HFFc6 (cell line): ENCODE results near the gene SH3D19. TPM values are rescaled to one million over a fixed set of nuclear protein-coding genes. Genes with fewer than 3 reads are reported as not detected.

Source experiments
- DNase-seq: peaks from one replicate; pipeline ENCODE4 v3.0.0-alpha.2; 2018
- H3K27ac Mint-ChIP-seq: 2 replicates; pipeline ENCODE4 v1.8.0; 2020; ENCODE audit warnings: mild to moderate bottlenecking, mixed read lengths
- H3K27me3 Mint-ChIP-seq: 2 replicates; pipeline ENCODE4 v1.8.0; 2021; ENCODE audit warnings: mild to moderate bottlenecking, moderate library complexity, mixed read lengths; ENCODE audit not compliant: insufficient read depth
- H3K36me3 Mint-ChIP-seq: 2 replicates; pipeline ENCODE4 v1.8.0; 2021; ENCODE audit warnings: low read depth, mixed read lengths
- H3K4me1 Mint-ChIP-seq: 2 replicates; pipeline ENCODE4 v1.8.0; 2020; ENCODE audit warnings: low read depth, mixed read lengths
- H3K4me3 Mint-ChIP-seq: 2 replicates; pipeline ENCODE4 v1.8.0; 2020; ENCODE audit warnings: mild to moderate bottlenecking, moderate library complexity, mixed read lengths
- H3K9me3 Mint-ChIP-seq: 2 replicates; pipeline ENCODE4 v1.8.0; 2020; ENCODE audit warnings: mild to moderate bottlenecking, mixed read lengths
- total RNA-seq, 6 experiments: library from RNA; stranded (reverse); fragmentation: NEBNext Ultra II Directional; extraction: Animal tissue kit (Norgen Biotek cat#: 25700); gene quantifications; 2 replicates in 1 of 6; 3 replicates in 5 of 6; pipeline ENCODE4 v1.2.3, GENCODE V29; 2021
- TF ChIP-seq, protein P1 (sequence below): fragments of 200-600 bp; sonication (generic); IDR thresholded peaks from 2 replicates; pipeline ENCODE4 v1.5.0; 2021; ENCODE audit warnings: antibody characterized with exemption, mild to moderate bottlenecking

The SH3D19 gene
- total RNA-seq, 6 experiments from 2014 or later = 40.2 to 52.9 (median 51.0) TPM

DNA sequence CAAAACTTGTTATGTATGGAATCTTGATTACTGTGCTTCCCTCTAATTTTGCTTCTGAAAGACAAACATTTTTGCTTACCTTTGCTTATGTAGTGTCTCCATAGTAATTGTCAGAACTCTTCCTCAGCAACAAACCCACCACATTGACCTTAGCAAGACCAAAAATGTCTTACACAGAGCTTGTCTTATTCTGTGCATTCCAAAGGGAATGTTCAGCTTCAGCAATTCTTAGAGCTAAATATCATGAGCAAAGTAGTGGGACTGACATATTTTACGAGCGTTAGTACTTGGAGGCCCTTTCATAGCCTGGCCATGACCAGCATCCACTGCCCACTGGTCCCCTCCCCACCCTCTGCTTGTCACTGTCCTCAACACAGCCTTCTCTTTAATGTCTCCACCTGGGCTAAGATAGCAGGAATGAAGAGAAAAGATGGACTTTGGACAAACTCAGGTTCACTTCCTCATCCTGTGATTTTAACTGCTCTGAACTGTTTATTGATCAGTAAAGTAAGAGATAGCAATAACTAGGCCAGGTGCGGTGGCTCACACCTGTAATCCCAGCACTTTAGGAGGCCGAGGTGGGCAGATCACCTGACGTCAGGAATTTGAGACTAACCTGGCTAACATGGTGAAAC, 15.5 kb upstream of the SH3D19 start:
- H3K4me3 Mint-ChIP-seq = no peak overlapping the region
- peak overlapping the region; percentile 63; the same call in 1 of the 2 replicates for H3K27ac Mint-ChIP-seq
- TF ChIP-seq, protein P1, sequence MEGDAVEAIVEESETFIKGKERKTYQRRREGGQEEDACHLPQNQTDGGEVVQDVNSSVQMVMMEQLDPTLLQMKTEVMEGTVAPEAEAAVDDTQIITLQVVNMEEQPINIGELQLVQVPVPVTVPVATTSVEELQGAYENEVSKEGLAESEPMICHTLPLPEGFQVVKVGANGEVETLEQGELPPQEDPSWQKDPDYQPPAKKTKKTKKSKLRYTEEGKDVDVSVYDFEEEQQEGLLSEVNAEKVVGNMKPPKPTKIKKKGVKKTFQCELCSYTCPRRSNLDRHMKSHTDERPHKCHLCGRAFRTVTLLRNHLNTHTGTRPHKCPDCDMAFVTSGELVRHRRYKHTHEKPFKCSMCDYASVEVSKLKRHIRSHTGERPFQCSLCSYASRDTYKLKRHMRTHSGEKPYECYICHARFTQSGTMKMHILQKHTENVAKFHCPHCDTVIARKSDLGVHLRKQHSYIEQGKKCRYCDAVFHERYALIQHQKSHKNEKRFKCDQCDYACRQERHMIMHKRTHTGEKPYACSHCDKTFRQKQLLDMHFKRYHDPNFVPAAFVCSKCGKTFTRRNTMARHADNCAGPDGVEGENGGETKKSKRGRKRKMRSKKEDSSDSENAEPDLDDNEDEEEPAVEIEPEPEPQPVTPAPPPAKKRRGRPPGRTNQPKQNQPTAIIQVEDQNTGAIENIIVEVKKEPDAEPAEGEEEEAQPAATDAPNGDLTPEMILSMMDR = no peak
- 0 out of 2 replicates have a peak, but pooled peaks cover 8% of the 10 kb centered on the region for H3K36me3 Mint-ChIP-seq
- H3K27me3 Mint-ChIP-seq = peaks cover 18% of the 10 kb centered on the region
- DNase-seq = peak; percentile 56
- H3K4me1 Mint-ChIP-seq = peaks cover 8% of the 10 kb centered on the region; the same call in 1 of the 2 replicates
- peaks cover 8% of the 10 kb centered on the region for H3K9me3 Mint-ChIP-seq

GRCh38 chr4:151339467-151339866, 14.1 kb upstream of the SH3D19 start:
- Mint-ChIP-seq H3K27ac (no peak overlapping the region), H3K4me1 (peaks cover 8% of the 10 kb centered on the region; the same call in 1 of the 2 replicates), H3K9me3 (no peaks in the 10 kb centered on the region), H3K36me3 (no peaks in the 10 kb centered on the region), H3K4me3 (no peak overlapping the region), H3K27me3 (peaks cover 12% of the 10 kb centered on the region)
- no peak for DNase-seq
- TF ChIP-seq, protein P1 = no peak

DNA sequence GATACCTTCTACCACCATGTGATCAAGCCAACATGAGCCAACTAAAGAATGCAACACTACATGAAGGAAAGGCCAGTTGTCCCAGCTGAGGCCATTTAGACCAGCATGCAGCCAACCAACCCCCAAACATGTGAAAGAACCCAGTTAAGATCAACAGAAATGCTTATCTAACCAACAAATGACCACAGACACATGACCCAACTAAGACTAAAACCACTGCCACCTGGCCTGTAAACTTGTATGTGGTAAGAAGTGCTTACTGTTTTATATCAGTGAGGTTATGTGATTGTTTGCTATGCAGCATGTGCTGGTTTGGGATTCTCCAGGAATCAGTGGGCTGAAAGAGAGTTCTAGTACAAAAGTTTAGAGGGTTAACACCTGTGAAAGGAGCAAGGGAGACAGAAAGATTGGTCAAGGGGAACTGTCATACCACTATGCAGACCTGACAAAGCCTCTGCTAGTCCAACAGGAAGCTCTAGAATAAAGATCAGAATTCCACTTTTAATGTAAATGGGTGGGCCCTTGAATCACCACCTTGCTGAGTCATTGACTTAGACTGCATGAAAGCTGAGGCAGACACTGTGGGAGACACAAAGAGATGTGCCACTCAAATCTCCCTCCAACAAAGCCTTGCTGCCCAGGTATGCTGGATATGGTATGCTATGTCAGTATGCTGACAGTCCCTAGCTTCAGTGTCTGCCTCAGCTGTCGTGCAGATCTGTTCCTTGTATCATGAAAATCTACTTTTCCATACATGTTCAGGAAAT, 6.1 kb upstream of the SH3D19 start:
- Mint-ChIP-seq H3K27ac (no peak overlapping the region), H3K36me3 (no peaks in the 10 kb centered on the region)

DNA sequence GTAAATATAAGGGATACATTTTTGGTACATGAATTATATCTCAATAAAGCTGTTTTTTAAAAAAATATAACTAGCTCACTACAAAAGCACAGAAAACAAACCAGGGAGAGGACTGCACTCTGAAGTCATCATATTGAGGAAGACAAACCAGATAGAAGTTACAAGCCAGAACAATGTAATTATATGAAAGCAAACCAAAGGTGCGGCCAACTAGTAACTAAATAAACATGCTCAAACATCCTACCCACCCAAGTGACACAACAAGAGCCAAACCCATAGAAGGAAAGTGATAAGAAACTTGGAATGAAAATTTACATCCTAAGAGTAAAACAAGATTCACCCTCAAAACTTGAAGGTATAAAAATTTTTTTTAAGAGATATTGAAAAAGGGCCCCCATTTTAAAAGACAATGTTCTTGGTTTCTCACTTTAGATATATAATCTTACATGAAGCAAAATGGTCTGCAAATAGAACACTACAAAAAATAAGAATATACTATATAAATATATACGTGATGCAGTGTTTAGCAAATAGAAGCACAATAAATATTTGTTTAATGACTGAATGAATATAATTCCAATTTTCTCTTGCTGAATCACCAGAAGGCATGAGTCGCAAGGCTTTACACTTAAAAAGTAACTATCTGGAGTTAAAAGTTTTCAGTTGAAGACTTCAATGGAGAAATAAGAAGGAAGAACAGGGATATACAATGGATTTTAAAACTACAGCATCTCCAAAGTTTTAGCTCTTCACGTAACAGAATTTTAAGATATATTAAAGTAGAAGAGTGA, 4.0 kb upstream of the SH3D19 start:
- H3K27me3 Mint-ChIP-seq = no peaks in the 10 kb centered on the region; the same call in none of the 2 replicates
- peak; percentile 44 for DNase-seq
- TF ChIP-seq, protein P1 = no peak
- H3K36me3 Mint-ChIP-seq = no peaks in the 10 kb centered on the region
- H3K27ac Mint-ChIP-seq = peak overlapping the region; percentile 36; the same call in 1 of the 2 replicates
- peaks cover 41% of the 10 kb centered on the region for H3K4me1 Mint-ChIP-seq
- H3K4me3 Mint-ChIP-seq = no peak overlapping the region
- no peaks in the 10 kb centered on the region for H3K9me3 Mint-ChIP-seq

More for the DNA sequence above, 6.1 kb upstream of the SH3D19 start:
- Mint-ChIP-seq H3K4me3 (no peak overlapping the region), H3K27me3 (no peaks in the 10 kb centered on the region; the same call in 1 of the 2 replicates), H3K4me1 (peaks cover 29% of the 10 kb centered on the region), H3K9me3 (no peaks in the 10 kb centered on the region)
- TF ChIP-seq, protein P1 = no peak
- no peak for DNase-seq

GRCh38 chr4:151325949-151326246, 493 bp upstream of the SH3D19 start:
- peaks cover 62% of the 10 kb centered on the region for H3K4me1 Mint-ChIP-seq
- H3K4me3 Mint-ChIP-seq = peak overlapping the region; percentile 98
- peak overlapping the region; percentile 88 for H3K27ac Mint-ChIP-seq
- no peak for DNase-seq
- no peaks in the 10 kb centered on the region for H3K36me3 Mint-ChIP-seq
- TF ChIP-seq, protein P1 = no peak
- H3K9me3 Mint-ChIP-seq = no peaks in the 10 kb centered on the region
- no peaks in the 10 kb centered on the region; the same call in none of the 2 replicates for H3K27me3 Mint-ChIP-seq
